Right ventricle myocardium superior (tissue), 1 donor: ENCODE data around the gene MC2R. TPM values are rescaled to one million over a fixed set of nuclear protein-coding genes. Genes with fewer than 3 reads are reported as not detected.
"Not testable (repeated sequence)": the region's sequence is repeated elsewhere in the genome, so short reads cannot be mapped to it uniquely, and the experiment has no call there.

Experiments used
- ATAC-seq: fragments of 200-7000 bp; cut with Tn5 transposase; one replicate; pipeline ENCODE4 v1.9.1; 2020; ENCODE audit warnings: mild to moderate bottlenecking; ENCODE audit not compliant: poor library complexity
- DNase-seq: peaks from one replicate; pipeline ENCODE4 v3.0.0-alpha.2; 2020
- intact Hi-C: fragments of 100-400 bp; cut with DNase I; formaldehyde crosslinking; loops from one replicate; pipeline ENCODE4 v1.11.2; 2022
- total RNA-seq: library from RNA; stranded (reverse); fragmentation: NEBNext Ultra II Directional; extraction: Animal tissue kit (Norgen Biotek cat#: 25700); gene quantifications from one replicate; pipeline ENCODE4 v1.2.1, GENCODE V29; 2021
- donor health status: DM: no; HTN: yes; CAD: no; lungs with severe emphysema.

The MC2R gene
- total RNA-seq, 1 donor from 2014 or later, result not detected

- DNase-seq, result no peak
- intact Hi-C loops, result no loop called here
- no peak for ATAC-seq
Measured at GRCh38 chr18:13900633-13901032, 14.7 kb downstream of the MC2R start.

- intact Hi-C loops, result loop anchor here (10.0 kb wide), 1 partner anchor 51 kb away; no protein-coding TSS in a partner anchor
- no peak for ATAC-seq
Measured at GRCh38 chr18:13895505-13896033, 19.8 kb downstream of the MC2R start.

GRCh38 chr18:13894531-13894930 is 20.8 kb downstream of the MC2R start:
- DNase-seq, result no peak
- intact Hi-C loops, result loop anchor here (10.0 kb wide), 1 partner anchor 50 kb away; no protein-coding TSS in a partner anchor
- ATAC-seq, result no peak

More at GRCh38 chr18:13895505-13896033, 19.8 kb downstream of the MC2R start:
- no peak for DNase-seq

GRCh38 chr18:13893418-13893760 is 21.9 kb downstream of the MC2R start:
- DNase-seq, result no peak
- intact Hi-C loops, result loop anchor here (10.0 kb wide), 1 partner anchor 49 kb away; no protein-coding TSS in a partner anchor
- no peak for ATAC-seq

- no peak for ATAC-seq
Measured at GRCh38 chr18:13892098-13892497, 23.2 kb downstream of the MC2R start.

GRCh38 chr18:13890761-13891361 is 24.5 kb downstream of the MC2R start:
- DNase-seq (no peak), ATAC-seq (no peak)
- intact Hi-C loops, result loop anchor here (10.0 kb wide), 1 partner anchor 46 kb away; no protein-coding TSS in a partner anchor

More at GRCh38 chr18:13892098-13892497, 23.2 kb downstream of the MC2R start:
- no peak for DNase-seq
- intact Hi-C loops, result loop anchor here (10.0 kb wide), 1 partner anchor 47 kb away; no protein-coding TSS in a partner anchor

GRCh38 chr18:13889671-13890070 is 25.7 kb downstream of the MC2R start:
- ATAC-seq (no peak), DNase-seq (no peak)
- intact Hi-C loops, result loop anchor here (10.0 kb wide), 1 partner anchor 45 kb away; no protein-coding TSS in a partner anchor

GRCh38 chr18:13888191-13888716 is 27.1 kb downstream of the MC2R start:
- no peak for ATAC-seq
- intact Hi-C loops, result no loop called here
- no peak for DNase-seq

GRCh38 chr18:13885009-13885408 is 30.3 kb downstream of the MC2R start:
- DNase-seq (no peak), ATAC-seq (no peak)
- intact Hi-C loops, result no loop called here

GRCh38 chr18:13879937-13880336 is 35.4 kb downstream of the MC2R start:
- intact Hi-C loops, result no loop called here
- no peak for DNase-seq
- no peak for ATAC-seq

GRCh38 chr18:13879492-13879891 is 35.8 kb downstream of the MC2R start:
- intact Hi-C loops, result no loop called here
- ATAC-seq (no peak), DNase-seq (no peak)

- intact Hi-C loops, result no loop called here
- ATAC-seq (no peak), DNase-seq (no peak)
Measured at GRCh38 chr18:13878857-13879256, 36.5 kb downstream of the MC2R start.

- DNase-seq (no peak), ATAC-seq (no peak)
- intact Hi-C loops, result no loop called here
Measured at GRCh38 chr18:13877157-13877556, 38.2 kb downstream of the MC2R start.

- no peak for DNase-seq
- intact Hi-C loops, result no loop called here
- no peak for ATAC-seq
Measured at GRCh38 chr18:13874558-13874957, 40.8 kb downstream of the MC2R start.

GRCh38 chr18:13872932-13873331 is 42.4 kb downstream of the MC2R start:
- ATAC-seq (no peak), DNase-seq (no peak)
- intact Hi-C loops, result no loop called here

GRCh38 chr18:13872373-13872772 is 43.0 kb downstream of the MC2R start:
- no peak for ATAC-seq
- no peak for DNase-seq
- intact Hi-C loops, result no loop called here

- intact Hi-C loops, result no loop called here
- ATAC-seq (no peak), DNase-seq (no peak)
Measured at GRCh38 chr18:13871701-13872100, 43.6 kb downstream of the MC2R start.

- intact Hi-C loops, result no loop called here
Measured at GRCh38 chr18:13868501-13869271, 46.6 kb downstream of the MC2R start.

GRCh38 chr18:13862898-13863297 is 52.4 kb downstream of the MC2R start:
- intact Hi-C loops, ATAC-seq, DNase-seq: not testable (repeated sequence)

More at GRCh38 chr18:13868501-13869271, 46.6 kb downstream of the MC2R start:
- DNase-seq (no peak), ATAC-seq (no peak)
